ENCODE measurements around the gene ELOVL6. TPM values are rescaled to one million over a fixed set of nuclear protein-coding genes. Genes with fewer than 3 reads are reported as not detected.
"Not testable (repeated sequence)": the region's sequence is repeated elsewhere in the genome, so short reads cannot be mapped to it uniquely, and the experiment has no call there.

The ELOVL6 gene
- total RNA-seq, 1 experiment from 2014 or later: 9.5 TPM

- Mint-ChIP-seq H3K9me3 (ENCODE audit: unreplicated experiment) (no peaks in the 10 kb centered on the region), H3K36me3 (ENCODE audit: insufficient read depth, unreplicated experiment) (no peaks in the 10 kb centered on the region), H3K27ac (ENCODE audit: unreplicated experiment) (no peak overlapping the region), H3K4me3 (ENCODE audit: unreplicated experiment) (no peak overlapping the region), H3K27me3 (ENCODE audit: insufficient read depth, unreplicated experiment) (no peaks in the 10 kb centered on the region), H3K4me1 (ENCODE audit: low read depth, unreplicated experiment) (no peaks in the 10 kb centered on the region)
- no peak overlapping the region for H3K4me3 ChIP-seq (ENCODE audit: low read depth, low read length)
- no peaks in the 10 kb centered on the region for H3K4me1 ChIP-seq
- POLR2A ChIA-PET: no interaction called here
- no TSS peak for BruUV-seq (replicated peaks)
- DNase-seq: no peak
- no peak for TF ChIP-seq CTCF (IDR thresholded peaks at IDR 0.05; ENCODE audit: insufficient read depth in 1 of 2, low read depth in 1 of 2, low read length in 1 of 2, severe bottlenecking in 1 of 2, unreplicated experiment in 1 of 2)
- intact Hi-C loops (cut with micrococcal nuclease; ENCODE audit: unreplicated experiment): no loop called here
- H3K27me3 ChIP-seq (replicated peaks; ENCODE audit: control insufficient read depth, insufficient read depth, low read length): no peaks in the 10 kb centered on the region
- CTCF ChIA-PET: no interaction called here
- no peaks in the 10 kb centered on the region for H3K36me3 ChIP-seq (ENCODE audit: control insufficient read depth, insufficient read depth, low read length)
- H3K9me3 ChIP-seq: no peaks in the 10 kb centered on the region
Measured at GRCh38 chr4:110087070-110087708, 111.2 kb downstream of the ELOVL6 start.

GRCh38 chr4:110085131-110085530 is 113.3 kb downstream of the ELOVL6 start:
- Mint-ChIP-seq H3K4me1 (ENCODE audit: low read depth, unreplicated experiment) (no peaks in the 10 kb centered on the region), H3K36me3 (ENCODE audit: insufficient read depth, unreplicated experiment) (no peaks in the 10 kb centered on the region), H3K9me3 (ENCODE audit: unreplicated experiment) (no peaks in the 10 kb centered on the region), H3K27me3 (ENCODE audit: insufficient read depth, unreplicated experiment) (no peaks in the 10 kb centered on the region), H3K4me3 (ENCODE audit: unreplicated experiment) (no peak overlapping the region), H3K27ac (ENCODE audit: unreplicated experiment) (no peak overlapping the region)
- no peaks in the 10 kb centered on the region for H3K36me3 ChIP-seq (ENCODE audit: control insufficient read depth, insufficient read depth, low read length)
- no TSS peak for BruUV-seq (replicated peaks)
- intact Hi-C loops (cut with micrococcal nuclease; ENCODE audit: unreplicated experiment): no loop called here
- no peak for TF ChIP-seq CTCF (IDR thresholded peaks at IDR 0.05; ENCODE audit: insufficient read depth in 1 of 2, low read depth in 1 of 2, low read length in 1 of 2, severe bottlenecking in 1 of 2, unreplicated experiment in 1 of 2)
- H3K4me3 ChIP-seq (ENCODE audit: low read depth, low read length): no peak overlapping the region
- no peaks in the 10 kb centered on the region for H3K27me3 ChIP-seq (replicated peaks; ENCODE audit: control insufficient read depth, insufficient read depth, low read length)
- ChIA-PET POLR2A (no interaction called here), CTCF (no interaction called here)
- H3K4me1 ChIP-seq: no peaks in the 10 kb centered on the region
- no peak for DNase-seq
- no peaks in the 10 kb centered on the region for H3K9me3 ChIP-seq

- Histone ChIP-seq H3K27me3 (replicated peaks; ENCODE audit: control insufficient read depth, insufficient read depth, low read length) (no peaks in the 10 kb centered on the region), H3K4me1 (no peaks in the 10 kb centered on the region), H3K9me3 (no peaks in the 10 kb centered on the region), H3K36me3 (ENCODE audit: control insufficient read depth, insufficient read depth, low read length) (no peaks in the 10 kb centered on the region), H3K4me3 (ENCODE audit: low read depth, low read length) (no peak overlapping the region)
- Mint-ChIP-seq H3K9me3 (ENCODE audit: unreplicated experiment) (no peaks in the 10 kb centered on the region), H3K36me3 (ENCODE audit: insufficient read depth, unreplicated experiment) (no peaks in the 10 kb centered on the region), H3K27ac (ENCODE audit: unreplicated experiment) (no peak overlapping the region), H3K4me3 (ENCODE audit: unreplicated experiment) (no peak overlapping the region), H3K27me3 (ENCODE audit: insufficient read depth, unreplicated experiment) (no peaks in the 10 kb centered on the region), H3K4me1 (ENCODE audit: low read depth, unreplicated experiment) (no peaks in the 10 kb centered on the region)
- ChIA-PET CTCF (interaction anchor here (0.5 kb wide), 1 partner anchor 80 kb away, joined by 4 read pairs; no protein-coding TSS in a partner anchor), POLR2A (no interaction called here)
- BruUV-seq (replicated peaks): no TSS peak
- DNase-seq: no peak
- intact Hi-C loops (cut with micrococcal nuclease; ENCODE audit: unreplicated experiment): no loop called here
- no peak for TF ChIP-seq CTCF (IDR thresholded peaks at IDR 0.05; ENCODE audit: insufficient read depth in 1 of 2, low read depth in 1 of 2, low read length in 1 of 2, severe bottlenecking in 1 of 2, unreplicated experiment in 1 of 2)
Measured at GRCh38 chr4:110084154-110084553, 114.3 kb downstream of the ELOVL6 start.

- H3K27me3 ChIP-seq (replicated peaks; ENCODE audit: control insufficient read depth, insufficient read depth, low read length); H3K4me3 Mint-ChIP-seq (ENCODE audit: unreplicated experiment); H3K36me3 Mint-ChIP-seq (ENCODE audit: insufficient read depth, unreplicated experiment); H3K4me1 ChIP-seq; H3K4me1 Mint-ChIP-seq (ENCODE audit: low read depth, unreplicated experiment); H3K9me3 Mint-ChIP-seq (ENCODE audit: unreplicated experiment); H3K9me3 ChIP-seq; H3K27ac Mint-ChIP-seq (ENCODE audit: unreplicated experiment); intact Hi-C loops (cut with micrococcal nuclease; ENCODE audit: unreplicated experiment); POLR2A ChIA-PET; H3K27me3 Mint-ChIP-seq (ENCODE audit: insufficient read depth, unreplicated experiment); BruUV-seq (replicated peaks); H3K36me3 ChIP-seq (ENCODE audit: control insufficient read depth, insufficient read depth, low read length); H3K4me3 ChIP-seq (ENCODE audit: low read depth, low read length); DNase-seq; CTCF ChIA-PET: not testable (repeated sequence)
Measured at GRCh38 chr4:110078148-110078547, 120.3 kb downstream of the ELOVL6 start.

GRCh38 chr4:110076828-110077227 is 121.6 kb downstream of the ELOVL6 start:
- H3K4me1 ChIP-seq; H3K9me3 Mint-ChIP-seq (ENCODE audit: unreplicated experiment); DNase-seq; BruUV-seq (replicated peaks); H3K27me3 ChIP-seq (replicated peaks; ENCODE audit: control insufficient read depth, insufficient read depth, low read length); H3K36me3 ChIP-seq (ENCODE audit: control insufficient read depth, insufficient read depth, low read length); H3K27me3 Mint-ChIP-seq (ENCODE audit: insufficient read depth, unreplicated experiment); H3K9me3 ChIP-seq; H3K27ac Mint-ChIP-seq (ENCODE audit: unreplicated experiment); CTCF ChIA-PET; POLR2A ChIA-PET; H3K4me1 Mint-ChIP-seq (ENCODE audit: low read depth, unreplicated experiment); H3K4me3 ChIP-seq (ENCODE audit: low read depth, low read length); H3K4me3 Mint-ChIP-seq (ENCODE audit: unreplicated experiment); H3K36me3 Mint-ChIP-seq (ENCODE audit: insufficient read depth, unreplicated experiment); intact Hi-C loops (cut with micrococcal nuclease; ENCODE audit: unreplicated experiment): not testable (repeated sequence)

Data from Caco-2 (cell line).